Naive B cell (primary cell): Measurements from ENCODE around the gene RAP2C. TPM values are rescaled to one million over a fixed set of nuclear protein-coding genes. Genes with fewer than 3 reads are reported as not detected.
"Not testable (repeated sequence)": the region's sequence is repeated elsewhere in the genome, so short reads cannot be mapped to it uniquely, and the experiment has no call there.

Source experiments
- ATAC-seq, 2 donors: fragments of 150-1000 bp; cut with Tn5 transposase; 2 replicates each; pipeline ENCODE4 v1.10.0; 2021; ENCODE audit warnings: low read depth in 2 of 2, mild to moderate bottlenecking in 2 of 2, moderate library complexity in 2 of 2
- DNase-seq: peaks from one replicate; pipeline ENCODE4 v3.0.0; 2022
- H3K27ac Mint-ChIP-seq, 6 donors: one replicate each; pipeline ENCODE4 v1.8.0; 2020 to 2022; ENCODE audit warnings: mild to moderate bottlenecking in 6 of 6, mixed read lengths in 6 of 6, moderate library complexity in 5 of 6, inconsistent platforms in 2 of 6
- H3K27me3 Mint-ChIP-seq, 3 donors: one replicate each; pipeline ENCODE4 v1.8.0; 2021 to 2022; ENCODE audit warnings: mixed read lengths in 3 of 3, mild to moderate bottlenecking in 1 of 3
- H3K36me3 Mint-ChIP-seq, 2 donors: one replicate each; pipeline ENCODE4 v1.8.0; 2020 to 2022; ENCODE audit warnings: mixed read lengths in 2 of 2, inconsistent platforms in 1 of 2, mild to moderate bottlenecking in 1 of 2
- H3K4me1 Mint-ChIP-seq, 3 donors: one replicate each; pipeline ENCODE4 v1.8.0; 2020 to 2022; ENCODE audit warnings: mixed read lengths in 3 of 3, inconsistent platforms in 1 of 3, mild to moderate bottlenecking in 1 of 3, moderate library complexity in 1 of 3
- H3K4me3 Mint-ChIP-seq, 8 donors: one replicate each; pipeline ENCODE4 v1.8.0; 2020 to 2022; ENCODE audit warnings: mild to moderate bottlenecking in 8 of 8, mixed read lengths in 8 of 8, moderate library complexity in 8 of 8, inconsistent platforms in 2 of 8
- H3K9me3 Mint-ChIP-seq, 7 donors: one replicate each; pipeline ENCODE4 v1.8.0; 2020 to 2022; ENCODE audit warnings: mixed read lengths in 7 of 7, mild to moderate bottlenecking in 5 of 7, inconsistent platforms in 2 of 7, moderate library complexity in 1 of 7
- polyA plus RNA-seq, 6 donors: library from polyadenylated mRNA; unstranded; fragments of 300-500 nt; fragmentation: Illumina TruSeq; gene quantifications; one replicate each; pipeline ENCODE4 v1.2.3, GENCODE V29; 2021; ENCODE audit warnings: low read depth in 6 of 6

The RAP2C gene
- polyA plus RNA-seq, 6 donors from 2014 or later = 17.5 to 22.5 (median 20.9) TPM

GRCh38 chrX:132188175-132188574, 31.1 kb downstream of the RAP2C start:
- ATAC-seq (no peak), DNase-seq (no peak)
- Mint-ChIP-seq H3K27ac (peak overlapping the region in 1 of 6 donors; percentile 26), H3K27me3 (peaks cover 0 to 14% (median 0%) of the 10 kb centered on the region in 3 donors), H3K9me3 (peaks cover 0 to 8% (median 0%) of the 10 kb centered on the region in 7 donors), H3K36me3 (no peaks in the 10 kb centered on the region), H3K4me1 (no peaks in the 10 kb centered on the region), H3K4me3 (no peak overlapping the region)

DNA sequence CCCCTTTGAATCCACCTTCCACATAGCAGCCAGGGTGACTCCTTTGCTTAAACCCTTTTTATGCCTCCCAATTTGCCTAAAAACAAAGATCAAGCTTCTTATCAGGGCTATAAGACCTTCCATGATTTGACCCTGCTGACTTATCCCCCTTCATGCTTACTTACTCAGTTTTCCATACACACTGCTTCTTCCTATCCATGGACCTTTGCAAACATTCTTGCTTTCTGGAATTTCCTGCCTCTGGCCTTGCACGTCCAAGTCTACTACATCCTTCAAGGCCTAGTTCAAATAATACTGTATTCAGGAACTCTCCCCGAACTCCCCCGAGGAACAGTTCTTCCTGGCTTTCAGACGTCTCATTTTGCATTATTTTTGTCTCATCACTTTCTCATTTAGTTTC, 31.8 kb downstream of the RAP2C start:
- no peak overlapping the region for H3K27ac Mint-ChIP-seq
- no peak overlapping the region for H3K4me3 Mint-ChIP-seq
- peaks cover 0 to 20% (median 0%) of the 10 kb centered on the region in 3 donors for H3K27me3 Mint-ChIP-seq
- H3K36me3 Mint-ChIP-seq = no peaks in the 10 kb centered on the region
- DNase-seq (no peak), ATAC-seq (no peak)
- no peaks in the 10 kb centered on the region for H3K4me1 Mint-ChIP-seq
- H3K9me3 Mint-ChIP-seq = peaks cover 0 to 8% (median 0%) of the 10 kb centered on the region in 7 donors

- DNase-seq = no peak
Measured at GRCh38 chrX:132184871-132185270, 34.4 kb downstream of the RAP2C start.

DNA sequence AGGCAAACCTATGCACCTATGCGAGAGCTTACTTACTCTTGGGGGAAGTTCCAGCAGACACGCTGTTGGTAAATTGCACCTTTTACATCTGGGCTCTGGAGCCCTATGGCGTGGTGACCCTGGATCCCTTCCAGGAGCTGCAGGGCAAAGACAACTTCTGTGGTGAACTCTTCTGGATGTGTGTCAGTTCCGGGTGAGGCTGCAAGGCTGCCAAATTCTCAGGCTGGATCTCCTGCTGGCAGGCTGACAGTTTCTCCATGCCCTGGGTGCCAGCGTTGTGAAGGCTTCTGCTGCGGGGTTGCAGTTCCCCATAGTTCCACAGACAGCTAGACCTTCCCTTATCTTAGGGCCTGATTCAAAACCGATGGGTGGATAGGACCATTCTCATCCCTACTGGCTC, 37.9 kb downstream of the RAP2C start:
- H3K27ac Mint-ChIP-seq = no peak overlapping the region
- ATAC-seq = no peak

More at GRCh38 chrX:132184871-132185270, 34.4 kb downstream of the RAP2C start:
- peaks cover 0 to 7% (median 0%) of the 10 kb centered on the region in 7 donors for H3K9me3 Mint-ChIP-seq
- H3K27ac Mint-ChIP-seq = peak overlapping the region in 1 of 6 donors; percentile 61
- no peak for ATAC-seq
- peaks cover 0 to 24% (median 0%) of the 10 kb centered on the region in 3 donors for H3K27me3 Mint-ChIP-seq
- no peak overlapping the region for H3K4me3 Mint-ChIP-seq
- H3K36me3 Mint-ChIP-seq = peaks cover 0 to 7% of the 10 kb centered on the region in 2 donors
- no peaks in the 10 kb centered on the region for H3K4me1 Mint-ChIP-seq

GRCh38 chrX:132180929-132181328, 38.3 kb downstream of the RAP2C start:
- H3K4me1 Mint-ChIP-seq = no peaks in the 10 kb centered on the region
- no peak overlapping the region for H3K27ac Mint-ChIP-seq
- ATAC-seq (no peak), DNase-seq (no peak)
- H3K9me3 Mint-ChIP-seq = peaks cover 0 to 7% (median 0%) of the 10 kb centered on the region in 7 donors
- peaks cover 0 to 16% (median 5%) of the 10 kb centered on the region in 3 donors for H3K27me3 Mint-ChIP-seq
- H3K36me3 Mint-ChIP-seq = peaks cover 0 to 7% of the 10 kb centered on the region in 2 donors
- H3K4me3 Mint-ChIP-seq = no peak overlapping the region

More for the DNA sequence above, 37.9 kb downstream of the RAP2C start:
- peaks cover 0 to 16% (median under 1%) of the 10 kb centered on the region in 3 donors for H3K27me3 Mint-ChIP-seq
- no peak for DNase-seq
- H3K36me3 Mint-ChIP-seq = peaks cover 0 to 7% of the 10 kb centered on the region in 2 donors
- H3K9me3 Mint-ChIP-seq = peaks cover 0 to 7% (median 0%) of the 10 kb centered on the region in 7 donors
- no peak overlapping the region for H3K4me3 Mint-ChIP-seq
- no peaks in the 10 kb centered on the region for H3K4me1 Mint-ChIP-seq

GRCh38 chrX:132173647-132174046, 45.6 kb downstream of the RAP2C start:
- no peak for DNase-seq
- no peak overlapping the region for H3K27ac Mint-ChIP-seq
- H3K36me3 Mint-ChIP-seq = no peaks in the 10 kb centered on the region
- no peaks in the 10 kb centered on the region for H3K4me1 Mint-ChIP-seq
- ATAC-seq = no peak
- H3K27me3 Mint-ChIP-seq = peaks cover 0 to 13% (median 12%) of the 10 kb centered on the region in 3 donors
- no peak overlapping the region for H3K4me3 Mint-ChIP-seq
- no peaks in the 10 kb centered on the region for H3K9me3 Mint-ChIP-seq

GRCh38 chrX:132171881-132172280, 47.4 kb downstream of the RAP2C start:
- DNase-seq = no peak
- H3K27ac Mint-ChIP-seq = no peak overlapping the region
- H3K36me3 Mint-ChIP-seq = no peaks in the 10 kb centered on the region
- no peaks in the 10 kb centered on the region for H3K4me1 Mint-ChIP-seq
- no peak for ATAC-seq
- H3K9me3 Mint-ChIP-seq = no peaks in the 10 kb centered on the region
- H3K27me3 Mint-ChIP-seq = peaks cover 5 to 20% (median 13%) of the 10 kb centered on the region in 3 donors
- no peak overlapping the region for H3K4me3 Mint-ChIP-seq

DNA sequence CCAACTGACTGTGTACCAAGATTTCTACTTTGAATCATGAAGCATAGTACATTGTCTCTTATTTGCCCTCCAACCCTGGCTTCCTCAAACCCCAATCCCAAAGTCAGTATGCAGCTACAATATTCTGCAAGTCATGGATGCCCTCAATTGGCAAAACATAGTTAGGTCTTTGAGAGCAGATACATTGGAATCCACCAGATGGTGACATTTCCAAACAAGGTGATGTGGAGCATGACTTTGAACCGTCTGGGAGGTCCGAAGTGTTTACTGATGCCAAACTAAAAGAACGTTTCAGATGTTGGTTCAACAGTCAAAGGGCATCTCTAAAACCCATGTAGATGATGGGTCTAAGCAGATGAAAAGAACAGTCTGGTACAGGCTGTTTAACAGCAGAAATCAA, 47.8 kb downstream of the RAP2C start:
- no peak for DNase-seq
- no peaks in the 10 kb centered on the region for H3K36me3 Mint-ChIP-seq
- no peak overlapping the region for H3K4me3 Mint-ChIP-seq
- H3K27ac Mint-ChIP-seq = no peak overlapping the region
- peaks cover 6 to 24% (median 16%) of the 10 kb centered on the region in 3 donors for H3K27me3 Mint-ChIP-seq
- H3K9me3 Mint-ChIP-seq = no peaks in the 10 kb centered on the region
- ATAC-seq = no peak
- no peaks in the 10 kb centered on the region for H3K4me1 Mint-ChIP-seq

- Mint-ChIP-seq H3K27me3 (peaks cover 6 to 25% (median 15%) of the 10 kb centered on the region in 3 donors), H3K27ac (no peak overlapping the region), H3K4me3 (no peak overlapping the region), H3K36me3 (no peaks in the 10 kb centered on the region), H3K4me1 (no peaks in the 10 kb centered on the region), H3K9me3 (peaks cover 0 to 13% (median 4%) of the 10 kb centered on the region in 7 donors)
- no peak for DNase-seq
- no peak for ATAC-seq
Measured at GRCh38 chrX:132169554-132169953, 49.7 kb downstream of the RAP2C start.

DNA sequence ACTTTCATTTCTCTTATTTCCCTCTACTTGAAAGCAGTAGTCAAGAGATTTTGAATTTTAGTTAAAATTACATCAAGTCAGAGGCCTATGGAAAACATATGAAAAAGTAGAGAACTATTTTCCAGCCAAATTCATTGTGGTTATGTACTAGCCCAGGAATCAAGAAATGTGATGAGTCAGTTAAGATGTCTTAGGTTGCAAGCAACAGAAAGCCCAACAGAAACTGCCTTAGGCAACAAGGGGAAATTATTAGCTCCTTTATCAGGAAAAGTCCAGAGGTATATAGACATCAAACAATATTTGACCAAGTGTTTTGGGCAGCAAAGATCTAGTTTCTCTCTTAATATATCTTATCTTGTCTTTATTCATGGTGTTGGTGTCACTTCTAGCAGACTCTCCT, 53.6 kb downstream of the RAP2C start:
- Mint-ChIP-seq H3K36me3 (no peaks in the 10 kb centered on the region), H3K27ac (no peak overlapping the region), H3K27me3 (peaks cover 14 to 42% (median 22%) of the 10 kb centered on the region in 3 donors), H3K9me3 (peaks cover 0 to 31% (median 6%) of the 10 kb centered on the region in 7 donors), H3K4me1 (no peaks in the 10 kb centered on the region), H3K4me3 (no peak overlapping the region)
- ATAC-seq (no peak), DNase-seq (no peak)

DNA sequence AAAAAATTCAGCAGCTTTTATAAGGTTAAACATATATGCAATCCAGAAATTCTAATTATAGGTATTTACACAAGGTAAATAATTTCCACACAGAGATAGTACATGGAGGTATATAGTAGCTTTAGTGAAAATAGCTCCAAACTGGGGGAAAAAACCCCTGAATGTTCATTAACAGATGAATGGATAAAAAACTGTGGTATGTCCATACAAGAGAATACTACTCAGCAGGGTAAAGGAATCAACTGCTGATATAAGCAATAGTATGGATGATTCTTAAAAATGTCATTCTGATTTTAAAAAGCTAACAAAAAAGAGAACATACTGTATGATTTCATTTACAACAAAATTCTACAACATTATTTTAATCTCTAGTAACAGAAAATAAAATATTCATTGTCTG, 54.2 kb downstream of the RAP2C start:
- H3K27ac Mint-ChIP-seq = no peak overlapping the region
- H3K36me3 Mint-ChIP-seq = no peaks in the 10 kb centered on the region
- H3K27me3 Mint-ChIP-seq = peaks cover 14 to 42% (median 22%) of the 10 kb centered on the region in 3 donors
- DNase-seq = no peak
- no peak for ATAC-seq
- no peaks in the 10 kb centered on the region for H3K4me1 Mint-ChIP-seq
- peaks cover 0 to 31% (median 6%) of the 10 kb centered on the region in 7 donors for H3K9me3 Mint-ChIP-seq
- H3K4me3 Mint-ChIP-seq = no peak overlapping the region

- H3K4me3 Mint-ChIP-seq, DNase-seq, ATAC-seq, H3K4me1 Mint-ChIP-seq, H3K36me3 Mint-ChIP-seq, H3K27ac Mint-ChIP-seq: not testable (repeated sequence)
- peaks cover 14 to 33% (median 15%) of the 10 kb centered on the region in 3 donors for H3K27me3 Mint-ChIP-seq
- H3K9me3 Mint-ChIP-seq = peaks cover 0 to 31% (median 6%) of the 10 kb centered on the region in 7 donors
Measured at GRCh38 chrX:132163094-132163493, 56.2 kb downstream of the RAP2C start.

GRCh38 chrX:132153166-132153565, 66.1 kb downstream of the RAP2C start:
- peaks cover 0 to 5% (median 0%) of the 10 kb centered on the region in 7 donors for H3K9me3 Mint-ChIP-seq
- no peak for ATAC-seq

More at GRCh38 chrX:132153166-132153565, 66.1 kb downstream of the RAP2C start:
- Mint-ChIP-seq H3K36me3 (no peaks in the 10 kb centered on the region), H3K27ac (no peak overlapping the region), H3K4me3 (no peak overlapping the region), H3K27me3 (peaks cover 0 to 4% (median 0%) of the 10 kb centered on the region in 3 donors), H3K4me1 (no peaks in the 10 kb centered on the region)
- no peak for DNase-seq
